ENCODE data around the gene TMEM54.

DNA sequence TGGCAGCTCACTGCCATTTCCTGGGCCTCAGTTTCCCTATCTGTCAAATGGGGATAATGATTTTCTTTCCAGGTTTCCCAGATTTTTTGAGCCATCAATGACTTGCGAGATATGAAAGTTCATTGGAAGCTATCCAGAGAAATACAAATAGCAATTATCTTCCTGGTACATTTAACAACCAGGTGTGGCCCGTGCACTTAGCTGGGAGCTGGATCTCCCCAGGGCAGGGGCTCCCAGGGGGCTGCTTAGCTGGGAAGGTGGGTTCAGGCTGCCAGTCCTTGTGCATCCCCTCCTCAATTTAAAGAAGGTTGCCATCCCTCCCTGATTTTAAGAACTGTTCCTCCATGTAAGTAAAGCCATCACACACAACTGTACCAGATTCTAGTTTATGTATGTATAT is 3.6 kb upstream of the TMEM54 start:
- no peak for TF ChIP-seq FOXK2 (IDR thresholded peaks at IDR 0.05)
- no peak for TF ChIP-seq SUZ12 (IDR thresholded peaks at IDR 0.05)
- no peak for TF ChIP-seq BHLHE40 (IDR thresholded peaks at IDR 0.05; ENCODE audit: borderline replicate concordance)
- no peak for TF ChIP-seq ARNT (IDR thresholded peaks at IDR 0.05)
- TF ChIP-seq FOXA1 (IDR thresholded peaks at IDR 0.05), result no peak
- TF ChIP-seq, protein P1, sequence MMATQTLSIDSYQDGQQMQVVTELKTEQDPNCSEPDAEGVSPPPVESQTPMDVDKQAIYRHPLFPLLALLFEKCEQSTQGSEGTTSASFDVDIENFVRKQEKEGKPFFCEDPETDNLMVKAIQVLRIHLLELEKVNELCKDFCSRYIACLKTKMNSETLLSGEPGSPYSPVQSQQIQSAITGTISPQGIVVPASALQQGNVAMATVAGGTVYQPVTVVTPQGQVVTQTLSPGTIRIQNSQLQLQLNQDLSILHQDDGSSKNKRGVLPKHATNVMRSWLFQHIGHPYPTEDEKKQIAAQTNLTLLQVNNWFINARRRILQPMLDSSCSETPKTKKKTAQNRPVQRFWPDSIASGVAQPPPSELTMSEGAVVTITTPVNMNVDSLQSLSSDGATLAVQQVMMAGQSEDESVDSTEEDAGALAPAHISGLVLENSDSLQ (IDR thresholded peaks at IDR 0.05), result no peak
- no peak for TF ChIP-seq HDGF (IDR thresholded peaks at IDR 0.05; ENCODE audit: borderline replicate concordance)
- TF ChIP-seq FOXM1 (IDR thresholded peaks at IDR 0.05; ENCODE audit: borderline replicate concordance), result no peak
- TF ChIP-seq SP1 (IDR thresholded peaks at IDR 0.05), result no peak
- TF ChIP-seq TARDBP (IDR thresholded peaks at IDR 0.05), result no peak
- no peak for TF ChIP-seq NFRKB (IDR thresholded peaks at IDR 0.05)
- no peak for TF ChIP-seq LEF1 (IDR thresholded peaks at IDR 0.05; ENCODE audit: borderline replicate concordance)
